SKM-1 treated with dmso at 0.1 percent for 144 hours (cell line): ENCODE data around the gene GLG1.
"Not testable (repeated sequence)": the region's sequence is repeated elsewhere in the genome, so short reads cannot be mapped to it uniquely, and the experiment has no call there.

Source experiments
- DNase-seq: peaks from one replicate; lab custom pipeline; 2025; ENCODE audit not compliant: unreplicated experiment; lab: John Stamatoyannopoulos, UW

GLG1 gene

DNA sequence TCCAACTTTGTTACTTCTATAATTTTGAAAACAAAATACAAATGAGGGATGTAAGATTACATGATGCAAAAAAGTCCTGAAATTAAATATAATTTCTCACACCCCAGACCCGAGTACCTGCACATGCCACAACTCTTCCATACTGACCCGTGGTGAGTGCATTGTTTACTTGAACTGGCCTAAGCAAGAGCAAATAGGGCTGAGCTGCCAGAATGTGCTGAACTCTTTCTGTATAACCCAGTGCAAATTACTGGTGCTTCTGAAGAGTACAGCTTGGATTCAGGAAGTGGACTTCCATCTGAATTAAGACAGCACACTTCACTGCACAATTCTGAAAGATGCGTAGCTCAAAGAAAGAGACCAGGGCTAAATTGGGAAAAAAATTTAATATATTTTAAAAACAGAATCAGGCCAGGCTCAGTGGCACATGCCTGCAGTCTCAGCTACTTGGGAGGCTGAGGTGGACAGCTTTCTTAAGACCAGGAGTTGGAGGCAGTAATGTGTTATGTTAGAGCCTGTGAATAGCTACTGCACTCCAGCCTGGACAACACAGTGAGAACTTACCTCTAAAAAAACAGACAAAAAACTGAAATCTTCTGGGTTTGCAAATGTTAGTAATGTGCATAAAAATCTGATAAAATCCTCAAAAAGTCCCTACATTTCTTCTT lies 63.9 kb downstream of the GLG1 start:
- DNase-seq, result not testable (repeated sequence)

DNA sequence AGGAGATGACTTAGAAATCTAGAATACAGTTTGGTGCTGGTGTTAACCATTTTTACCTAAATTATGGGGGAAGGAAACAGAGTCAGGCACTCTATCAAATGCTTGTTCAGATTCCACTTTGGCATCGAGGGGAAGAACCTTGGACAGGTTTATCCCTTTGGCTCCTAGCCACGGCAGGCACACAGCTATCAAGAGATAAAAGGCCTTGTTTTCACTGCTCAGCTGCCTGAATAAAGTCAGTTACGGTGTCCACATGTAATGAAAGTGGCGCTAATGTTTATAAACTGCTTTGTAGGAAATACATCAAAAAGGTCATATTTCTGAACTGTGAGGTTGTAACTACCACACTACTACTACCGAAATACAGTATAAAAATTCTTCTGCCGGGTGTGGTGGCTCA lies 66.3 kb downstream of the GLG1 start:
- not testable (repeated sequence) for DNase-seq

DNA sequence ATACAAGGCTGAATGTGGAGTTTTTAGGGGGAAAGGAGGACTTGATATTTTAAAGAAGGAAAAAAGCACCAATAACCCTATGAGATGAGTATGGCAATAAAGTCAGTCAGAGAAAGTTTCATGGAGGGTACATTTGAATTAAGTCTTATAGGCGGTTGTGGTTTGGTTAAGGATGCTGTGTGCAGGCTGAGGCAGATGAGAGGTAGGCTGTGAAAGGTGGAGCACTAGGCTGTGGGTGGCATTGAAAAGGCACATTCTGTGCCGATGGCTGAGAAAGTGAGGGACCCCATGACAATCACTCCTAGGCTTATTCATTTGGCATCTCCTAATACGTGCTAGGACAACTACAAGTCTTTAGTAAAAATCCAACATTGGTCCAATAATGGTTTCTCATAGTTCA lies 68.1 kb downstream of the GLG1 start:
- not testable (repeated sequence) for DNase-seq

DNA sequence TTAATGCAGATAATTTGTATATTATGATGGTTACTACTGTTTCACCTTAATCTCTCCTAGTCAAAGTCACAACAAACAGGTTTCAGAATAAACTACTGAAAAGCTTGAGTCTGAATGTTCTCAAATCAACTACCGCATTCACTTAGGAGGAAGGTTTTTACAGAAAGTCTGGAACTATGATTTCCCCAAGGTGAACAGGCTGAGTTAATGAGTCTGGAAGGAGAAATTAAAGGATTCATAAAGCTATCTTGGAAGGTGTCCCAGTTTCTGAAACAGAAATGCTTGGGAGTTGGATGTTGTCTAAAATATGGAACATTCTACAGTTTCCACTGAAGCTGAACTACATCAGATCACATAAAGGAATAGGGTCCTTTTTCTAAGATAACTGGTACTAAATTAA lies 69.2 kb downstream of the GLG1 start:
- DNase-seq, result not testable (repeated sequence)

DNA sequence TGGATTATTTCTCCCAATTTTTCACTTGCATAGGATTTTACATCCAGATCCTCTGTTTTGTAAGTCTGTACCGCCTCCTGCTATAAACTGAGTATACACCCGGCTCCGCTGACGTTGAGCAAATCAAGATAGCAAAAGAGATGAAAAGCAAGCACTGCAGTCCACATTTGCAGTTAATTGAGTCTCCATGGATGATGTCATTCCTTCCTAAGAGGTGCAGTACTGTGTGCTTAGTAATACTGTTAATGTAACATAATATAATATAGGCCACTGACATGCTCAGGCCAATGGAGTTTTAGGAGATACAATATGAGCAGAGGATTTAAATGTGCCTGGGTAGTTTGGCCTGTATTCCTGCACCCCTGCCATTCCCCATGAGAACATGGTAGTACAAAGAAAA lies 72.3 kb downstream of the GLG1 start:
- DNase-seq, result not testable (repeated sequence)

DNA sequence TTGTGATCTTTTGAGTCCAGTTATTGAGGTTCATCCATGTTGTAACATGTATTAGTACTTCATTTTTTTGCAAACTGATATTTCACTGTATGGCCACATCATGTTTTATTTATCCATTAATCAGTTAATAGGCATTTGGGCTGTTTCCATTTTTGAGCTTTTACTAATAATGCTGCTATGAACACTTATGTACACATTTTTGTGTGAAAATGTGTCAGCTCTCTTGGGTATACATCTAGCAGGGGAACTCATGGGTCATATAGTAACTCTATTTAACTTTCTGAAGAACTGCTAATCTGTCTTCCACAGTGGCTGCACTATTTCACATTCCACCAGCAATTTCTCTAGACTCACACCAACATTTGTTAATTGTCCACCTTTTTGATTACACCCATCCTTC lies 82.0 kb downstream of the GLG1 start:
- no peak for DNase-seq

DNA sequence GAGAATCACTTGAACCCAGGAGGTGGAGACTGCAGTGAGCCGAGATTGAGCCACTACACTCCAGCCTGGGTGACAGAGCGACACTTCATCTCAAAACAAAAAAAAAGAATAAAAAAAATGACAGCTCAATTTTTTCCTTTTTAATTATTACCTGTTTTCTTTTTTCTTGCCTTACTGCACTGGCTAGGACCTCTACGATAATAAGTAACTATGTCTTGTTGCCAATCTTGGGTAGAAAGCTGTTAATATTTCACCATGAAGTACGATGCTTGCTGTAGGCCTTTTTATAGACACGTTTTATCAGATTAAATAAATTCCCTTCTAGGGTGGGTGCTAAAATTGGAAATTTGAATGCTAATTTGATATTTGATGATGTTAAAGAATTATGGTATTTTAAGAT lies 82.8 kb downstream of the GLG1 start:
- no peak for DNase-seq

DNA sequence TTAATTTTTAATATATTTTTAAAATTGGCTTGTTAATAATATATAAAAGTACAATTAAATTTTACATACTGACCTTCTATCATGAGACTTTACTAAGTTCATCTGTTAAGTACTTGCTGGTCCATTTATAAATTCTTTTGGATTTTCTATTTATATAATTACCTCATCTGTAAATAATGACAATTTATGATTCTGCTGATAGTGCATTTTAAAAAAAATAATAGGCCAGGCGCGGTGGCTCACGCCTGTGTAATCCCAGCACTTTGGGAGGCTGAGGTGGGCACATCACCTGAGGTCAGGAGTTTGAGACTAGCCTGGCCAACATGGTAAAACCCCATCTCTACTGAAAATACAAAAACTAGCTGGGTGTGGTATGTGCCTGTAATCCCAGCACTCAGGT lies 83.2 kb downstream of the GLG1 start:
- not testable (repeated sequence) for DNase-seq

DNA sequence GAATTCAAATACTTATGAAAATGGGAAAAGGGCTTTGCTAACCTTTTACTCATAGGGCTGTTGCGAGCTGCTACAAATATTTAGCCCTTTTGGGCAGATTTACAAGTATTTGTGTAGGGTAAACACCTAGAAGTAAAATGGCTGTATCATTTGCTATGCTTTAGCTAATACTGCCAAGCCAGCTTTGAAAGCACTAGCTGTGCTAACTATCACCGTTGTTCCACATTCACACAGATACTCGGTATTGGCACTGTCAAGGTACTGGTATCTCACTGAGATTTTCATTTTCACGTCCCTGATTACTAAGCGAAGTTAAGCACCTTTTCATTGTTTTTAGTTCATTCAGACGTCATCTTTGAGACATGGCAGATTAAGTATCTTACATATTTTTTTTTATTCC lies 84.8 kb downstream of the GLG1 start:
- DNase-seq, result no peak

DNA sequence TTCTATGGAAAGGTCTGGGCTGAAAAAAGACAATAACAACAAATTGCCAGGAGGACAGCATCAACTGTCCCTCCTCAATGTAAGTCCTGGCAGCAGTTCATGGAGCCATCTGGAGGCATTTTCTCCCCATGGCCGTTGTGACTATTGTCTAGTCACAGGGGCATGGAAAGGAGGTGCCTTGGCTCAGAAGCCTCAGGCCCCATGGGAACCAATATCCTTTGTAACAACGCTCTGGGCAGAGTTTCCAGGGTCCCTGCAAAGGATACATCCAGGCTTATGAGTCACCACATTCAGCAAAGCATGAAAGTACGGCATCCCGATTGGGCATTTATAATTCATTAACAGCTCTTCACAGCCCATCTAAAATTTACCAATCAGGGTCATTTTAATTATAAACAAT lies 85.2 kb downstream of the GLG1 start:
- no peak for DNase-seq

DNA sequence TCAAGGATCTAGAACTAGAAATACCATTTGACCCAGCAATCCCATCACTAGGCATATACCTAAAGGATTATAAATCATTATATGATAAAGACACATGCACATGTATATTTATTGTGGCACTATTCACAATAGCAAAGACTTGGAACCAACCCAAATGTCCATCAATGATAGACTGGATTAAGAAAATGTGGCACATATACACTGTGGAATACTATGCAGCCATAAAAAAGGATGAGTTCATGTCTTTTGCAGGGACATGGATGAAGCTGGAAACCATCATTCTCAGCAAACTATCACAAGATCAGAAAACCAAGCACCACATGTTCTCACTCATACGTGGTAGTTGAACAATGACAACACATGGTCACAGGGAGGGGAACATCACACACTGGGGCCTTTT lies 88.0 kb downstream of the GLG1 start:
- DNase-seq, result not testable (repeated sequence)

DNA sequence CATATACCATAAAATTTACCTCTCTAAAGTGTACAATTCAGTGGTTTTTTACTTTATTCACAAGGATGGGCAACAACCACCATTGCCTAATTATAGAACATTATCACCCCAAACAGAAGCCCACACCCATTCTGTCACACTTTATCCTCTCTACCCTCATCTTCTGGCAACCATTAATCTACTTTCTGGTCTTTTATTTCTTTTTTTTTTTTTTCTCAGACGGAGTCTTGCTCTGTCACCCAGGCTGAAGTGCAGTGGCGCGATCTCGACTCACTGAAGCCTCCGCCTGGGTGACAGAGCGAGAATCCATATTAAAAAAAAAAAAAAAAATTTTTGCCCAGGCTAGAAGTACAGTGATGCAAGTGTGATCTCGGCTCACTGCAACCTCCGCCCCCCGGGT lies 95.0 kb downstream of the GLG1 start:
- no peak for DNase-seq

DNA sequence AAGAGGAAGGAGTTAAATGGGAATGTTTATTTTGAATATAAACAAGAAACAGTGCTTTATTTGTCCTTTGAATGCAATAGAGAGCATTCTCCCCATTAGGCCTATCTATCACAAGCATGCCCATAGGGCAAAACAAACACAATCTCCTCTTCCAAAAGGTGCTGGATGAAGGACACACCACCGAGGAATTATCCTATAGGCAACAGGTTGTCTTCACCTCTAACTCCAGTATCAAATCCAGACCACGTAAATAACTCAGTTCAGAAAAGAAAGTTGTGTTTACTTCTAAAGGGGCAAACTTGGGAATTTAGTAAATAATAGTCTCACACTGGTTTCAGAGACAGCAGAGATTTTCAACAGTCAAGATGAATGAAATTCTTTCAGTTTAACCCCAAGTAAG lies 101.9 kb downstream of the GLG1 start:
- DNase-seq, result no peak

DNA sequence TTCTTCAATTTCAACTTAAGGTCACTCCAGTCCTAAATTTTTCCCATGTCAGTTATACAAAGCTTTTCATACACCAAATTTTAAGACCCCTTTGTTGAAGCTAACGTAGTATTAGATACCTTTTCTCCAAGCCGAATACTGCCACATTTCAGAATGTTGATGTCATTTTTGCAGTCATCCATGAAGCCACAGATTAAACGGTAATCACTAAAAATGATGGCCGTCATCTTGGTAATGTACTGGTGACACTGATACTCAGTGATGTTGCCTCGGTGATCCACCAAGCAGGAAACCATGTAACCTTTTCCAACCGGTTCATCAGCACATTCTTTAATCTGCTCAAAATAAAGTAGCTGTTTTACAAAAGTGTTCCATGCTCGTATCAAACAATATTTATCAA lies 103.5 kb downstream of the GLG1 start:
- DNase-seq, result no peak

DNA sequence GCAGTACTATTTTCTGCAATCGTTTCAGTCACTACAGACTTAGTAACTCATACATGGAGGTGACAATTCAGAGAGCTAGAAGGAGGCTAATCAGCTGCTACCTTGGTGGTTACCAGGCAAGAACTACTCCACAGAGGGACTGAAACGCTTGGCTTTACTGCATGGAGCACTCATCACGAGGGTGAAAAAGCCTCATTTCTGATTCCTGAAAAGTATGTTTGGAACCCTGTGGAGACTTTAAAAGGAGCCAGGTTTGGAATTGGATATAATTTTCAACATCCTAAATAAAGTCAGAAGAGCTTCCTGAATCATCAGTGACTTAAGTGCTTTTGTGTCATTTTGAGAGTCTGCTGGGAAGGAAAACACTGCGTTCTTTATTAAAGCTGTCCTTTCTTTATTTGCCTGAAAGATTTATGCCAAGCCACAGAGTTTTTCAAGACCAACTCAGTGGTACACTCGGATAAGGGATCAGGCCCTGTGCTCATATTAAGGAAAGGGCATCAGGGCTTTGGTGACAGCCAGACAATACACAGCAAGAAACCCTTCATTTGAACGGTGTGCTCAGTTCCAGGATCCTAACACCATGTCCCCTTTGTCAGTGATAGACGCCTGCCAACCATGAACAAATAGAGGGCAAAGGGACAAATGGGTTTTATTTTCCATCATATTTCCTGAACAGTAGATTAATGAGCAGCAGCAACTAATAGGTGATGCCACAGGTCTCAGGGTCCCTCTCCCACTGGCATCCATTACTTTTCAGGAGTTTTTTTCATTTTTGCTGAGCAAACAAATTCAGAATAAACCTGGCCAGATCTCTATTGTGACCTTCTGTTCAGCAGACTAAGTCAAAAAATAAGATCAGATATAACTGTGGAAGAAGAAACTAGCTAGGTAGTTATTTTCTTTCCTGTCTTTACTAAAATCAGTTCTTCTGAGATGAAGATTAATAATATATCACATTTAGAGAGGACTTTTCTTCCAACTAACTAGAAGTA lies 105.1 kb downstream of the GLG1 start:
- no peak for DNase-seq

DNA sequence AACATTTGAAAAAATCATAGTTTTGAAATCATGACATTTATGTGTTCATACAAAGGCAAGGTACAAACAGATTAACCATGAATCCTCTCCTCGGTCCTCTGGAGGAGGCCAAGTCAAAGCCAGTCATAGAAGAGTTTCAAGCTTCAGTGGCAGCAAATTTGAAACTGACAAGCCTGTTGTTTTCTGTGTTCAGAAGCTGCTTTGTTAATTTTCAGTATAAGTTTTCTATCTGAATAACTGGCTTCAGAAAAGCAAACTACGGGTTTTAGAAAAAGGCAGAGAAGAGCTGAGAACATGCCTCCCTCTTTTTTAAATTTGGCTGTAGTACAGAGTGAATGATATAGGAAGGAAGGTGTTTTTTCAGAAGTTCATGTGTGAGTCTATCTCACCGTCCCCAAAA lies 106.0 kb downstream of the GLG1 start:
- no peak for DNase-seq

DNA sequence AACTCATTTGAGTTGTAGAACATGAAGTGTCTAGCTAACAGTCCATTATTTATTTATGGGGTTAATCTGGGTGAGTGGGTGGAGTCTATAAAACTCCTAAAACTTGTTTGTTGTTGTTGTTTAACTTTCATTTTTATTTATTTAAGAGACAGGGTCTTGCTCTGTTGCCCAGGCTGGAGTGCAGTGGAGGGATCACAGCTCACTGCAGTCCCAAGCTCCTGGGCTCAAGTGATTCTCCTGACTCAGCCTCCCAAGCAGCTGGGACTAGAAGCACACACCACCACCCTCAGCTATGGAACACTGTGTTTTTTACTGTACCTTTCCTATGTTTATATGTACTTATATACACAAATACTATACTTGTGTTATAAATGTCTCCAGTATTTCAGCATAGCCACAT lies 107.8 kb downstream of the GLG1 start:
- no peak for DNase-seq

DNA sequence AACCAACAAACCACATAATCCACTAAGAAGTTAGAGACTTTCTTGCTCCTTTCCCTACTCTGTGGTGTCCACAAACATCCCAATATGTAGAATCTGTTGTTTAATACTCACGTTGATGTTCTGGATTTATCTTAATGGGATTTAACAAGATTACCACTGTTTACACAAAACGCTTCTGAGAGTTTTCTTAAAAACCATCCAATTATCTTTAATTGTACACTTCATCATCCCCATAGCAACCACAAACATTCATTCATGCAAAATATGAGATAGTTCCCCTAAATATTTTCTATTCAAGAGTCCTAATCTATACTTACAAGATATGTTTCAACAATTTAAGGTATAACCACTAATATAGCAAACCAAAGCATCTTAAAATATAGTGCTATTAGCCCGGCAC lies 109.2 kb downstream of the GLG1 start:
- no peak for DNase-seq

DNA sequence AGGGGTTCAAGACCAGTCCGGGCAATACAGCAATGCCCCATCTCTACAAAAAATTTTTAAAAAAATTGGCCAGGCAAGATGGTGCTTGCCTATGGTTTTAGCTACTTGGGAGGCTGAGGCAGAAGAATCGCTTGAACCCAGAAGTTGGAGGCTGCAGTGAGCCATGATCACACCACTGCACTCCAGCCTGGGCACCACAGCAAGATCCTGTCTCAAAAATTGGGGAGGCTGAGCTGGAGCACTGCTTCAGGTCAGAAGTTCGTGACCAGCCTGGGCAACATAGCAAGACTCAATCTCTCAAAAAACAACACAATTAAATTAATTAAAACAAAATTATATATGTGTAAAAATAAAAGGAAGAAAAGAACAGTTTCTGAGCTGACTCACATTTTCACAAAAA lies 110.9 kb downstream of the GLG1 start:
- no peak for DNase-seq

DNA sequence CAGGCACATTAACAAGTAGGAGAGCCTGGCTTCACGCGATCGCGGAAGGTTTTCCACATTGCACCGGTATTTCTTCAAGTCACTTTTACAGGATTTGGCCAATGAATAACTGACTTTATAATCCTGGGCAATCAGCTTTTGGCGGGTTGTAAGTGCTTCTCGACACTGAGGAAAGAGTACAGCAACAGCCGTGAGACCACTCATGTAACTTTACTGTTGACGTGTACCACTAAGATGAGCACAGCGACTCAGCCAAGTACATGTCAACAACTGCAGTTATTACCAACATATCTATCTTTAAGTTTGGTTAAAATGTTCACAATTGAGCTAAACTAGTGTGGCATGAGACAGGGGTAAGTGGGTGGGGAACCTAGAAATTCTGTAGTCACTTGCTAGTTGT lies 113.9 kb downstream of the GLG1 start:
- no peak for DNase-seq

DNA sequence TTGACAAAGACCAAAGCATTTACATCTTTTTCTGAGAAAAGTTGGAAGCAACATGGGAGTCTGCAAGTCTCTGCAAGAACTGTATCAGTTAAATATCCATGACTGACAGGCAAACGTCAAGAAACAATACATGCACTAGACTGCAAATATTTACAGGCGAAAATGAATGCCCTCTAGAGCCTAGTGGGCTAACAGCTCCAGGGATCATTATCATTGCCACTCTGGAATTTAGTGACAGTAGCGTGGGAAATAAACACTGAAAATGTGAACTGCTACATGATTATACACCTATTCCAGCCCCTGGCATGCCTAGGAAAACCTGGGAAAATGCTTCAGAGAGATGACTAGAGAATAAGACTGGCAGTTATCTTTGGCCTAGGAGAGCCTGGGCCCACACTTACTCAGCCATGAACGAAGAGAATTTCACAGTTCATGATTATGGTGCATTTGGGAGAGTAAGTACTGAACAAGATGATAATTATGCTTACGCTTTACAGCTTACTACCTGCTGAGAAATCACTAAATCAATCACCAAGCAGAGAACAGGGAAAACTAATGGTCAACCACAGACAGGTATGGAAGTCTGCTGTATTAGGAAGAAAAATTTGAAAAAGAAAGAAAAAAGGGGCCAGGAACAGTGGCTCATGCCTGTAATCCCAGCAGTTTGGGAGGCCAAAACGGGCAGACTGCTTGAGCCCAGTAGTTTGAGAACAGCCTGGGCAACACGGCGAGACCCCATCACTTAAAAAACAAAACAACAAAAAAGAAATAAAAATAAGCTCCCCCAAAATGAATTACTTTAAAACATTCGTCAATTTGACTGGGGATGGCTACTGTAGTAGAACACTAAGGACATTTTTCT lies 119.0 kb downstream of the GLG1 start:
- no peak for DNase-seq
